Spleen (tissue), 11 donors: ENCODE results near the gene MKLN1. TPM values are rescaled to one million over a fixed set of nuclear protein-coding genes. Genes with fewer than 3 reads are reported as not detected.

ENCODE experiments used
- DNase-seq: peaks from one replicate; pipeline ENCODE4 v3.0.0-alpha.2; 2020
- H3K27ac ChIP-seq, 8 donors: fragments of 200-600 bp; sonication (generic) in 7 of 8; 1 replicate in 4 of 8; 2 replicates in 4 of 8; pipeline versions ENCODE4 v1.5.0 to v1.8.0; 2016 to 2021; ENCODE audit warnings: inconsistent platforms in 4 of 8, mild to moderate bottlenecking in 4 of 8, moderate library complexity in 1 of 8
- H3K27me3 ChIP-seq, 7 donors: fragments of 200-600 bp; sonication (generic) in 6 of 7; replicated peaks in 1 of 7; 1 replicate in 4 of 7; 2 replicates in 3 of 7; pipeline versions ENCODE4 v1.5.0 to v1.8.0; 2016 to 2021; ENCODE audit warnings: inconsistent platforms in 3 of 7, mild to moderate bottlenecking in 1 of 7
- H3K36me3 ChIP-seq, 6 donors: fragments of 200-600 bp; sonication (generic) in 5 of 6; 1 replicate in 4 of 6; 2 replicates in 2 of 6; pipeline versions ENCODE4 v1.5.0 to v1.8.0; 2016 to 2021; ENCODE audit warnings: inconsistent platforms in 2 of 6
- H3K4me1 ChIP-seq, 6 donors: fragments of 200-600 bp; sonication (generic) in 5 of 6; 1 replicate in 3 of 6; 2 replicates in 3 of 6; pipeline versions ENCODE4 v1.5.0 to v1.8.0; 2016 to 2021; ENCODE audit warnings: inconsistent platforms in 3 of 6
- H3K4me3 ChIP-seq, 8 donors: fragments of 200-600 bp; sonication (generic) in 7 of 8; 1 replicate in 4 of 8; 2 replicates in 4 of 8; pipeline versions ENCODE4 v1.5.0 to v1.8.0; 2016 to 2021; ENCODE audit warnings: inconsistent platforms in 4 of 8, mild to moderate bottlenecking in 4 of 8, moderate library complexity in 2 of 8
- H3K9me3 ChIP-seq, 8 donors: fragments of 200-600 bp; sonication (generic) in 7 of 8; 1 replicate in 4 of 8; 2 replicates in 4 of 8; pipeline versions ENCODE4 v1.5.0 to v1.8.0; 2016 to 2021; ENCODE audit warnings: inconsistent platforms in 4 of 8
- CTCF ChIP-seq, 11 experiments: fragments of 200-600 bp in 7 of 11; fragments of 450-650 bp in 4 of 11; sonication (generic) in 4 of 11; IDR thresholded peaks in 8 of 11; conservative IDR thresholded peaks in 3 of 11; 1 replicate in 7 of 11; 2 replicates in 4 of 11; pipeline versions ENCODE4 v1.4.0 to v1.8.0; 2016 to 2021; ENCODE audit warnings: antibody characterized with exemption in 11 of 11, inconsistent platforms in 4 of 11, mild to moderate bottlenecking in 1 of 11
- POLR2A ChIP-seq, 3 donors: fragments of 450-650 bp; IDR thresholded peaks; one replicate each; pipeline ENCODE4 v1.5.1; 2017; ENCODE audit warnings: antibody characterized with exemption in 3 of 3, mild to moderate bottlenecking in 1 of 3
- POLR2AphosphoS5 ChIP-seq, 3 donors: sonication (generic); formaldehyde crosslinking; IDR thresholded peaks; one replicate each; pipeline ENCODE4 v1.5.1; 2017; ENCODE audit warnings: antibody characterized with exemption in 3 of 3
- WGBS, 5 donors: extraction: QIAGEN DNeasy Blood & Tissue Kit in 3 of 5; methylation state at CpG; one replicate each; pipeline versions ENCODE4 v1.1.5 to v1.1.7; 2013 to 2018; 5-methylcytosine and 5-hydroxymethylcytosine counted together
- intact Hi-C: fragments of 100-400 bp; cut with DNase I; formaldehyde crosslinking; loops from one replicate; pipeline ENCODE4 v1.15.0; 2023; ENCODE audit warnings: low total_unique reads
- polyA plus RNA-seq, 3 donors: library from polyadenylated mRNA; stranded (reverse); fragments of 200-250 nt; gene quantifications; one replicate each; pipeline ENCODE4 v1.2.1, GENCODE V29; 2013
- total RNA-seq, 7 donors: library from RNA; depleted of rRNA in 3 of 7; stranded (reverse); fragments of >200 nt in 3 of 7; fragmentation: NEBNext Ultra II Directional in 4 of 7; extraction: Animal tissue kit (Norgen Biotek cat#: 25700) in 4 of 7; gene quantifications; one replicate each; pipeline versions ENCODE4 v1.1.0 to v1.2.1, GENCODE V29; 2016 to 2021
- donor health status: healthy with polysubstance abuse.
- donor health status: DM: no; HTN: no; CAD: no; lungs with moderate emphysema.
- donor health status: DM: no; HTN: no; CAD: no.
- donor health status: Bipolar disorder and iron deficiency.
- donor health status: healthy.
- donor health status: DM: no; HTN: no; CAD: no.
- donor health status: DM: yes; HTN: yes; CAD: no.

The MKLN1 gene
- total and polyA plus RNA-seq, 10 donors, result 7.1 to 87.4 (median 66.5) TPM

- H3K9me3 ChIP-seq, result no peaks in the 10 kb centered on the region
- H3K27me3 ChIP-seq, result no peaks in the 10 kb centered on the region
- H3K4me3 ChIP-seq, result no peak overlapping the region
- TF ChIP-seq POLR2AphosphoS5 (IDR thresholded peaks at IDR 0.05), result no peak
- no peak for TF ChIP-seq POLR2A (IDR thresholded peaks at IDR 0.05)
- TF ChIP-seq CTCF (IDR thresholded peaks at IDR 0.05 in 8 of 11, conservative IDR thresholded peaks at IDR 0.05 in 3 of 11), result no peak
- no peak overlapping the region for H3K27ac ChIP-seq
- DNase-seq, result no peak
- peaks cover 10 to 100% (median 77%) of the 10 kb centered on the region in 6 donors for H3K4me1 ChIP-seq
- 80 to 90% (median 88%) methylated on average over 4 of the region's 4 CpGs for WGBS, 5 donors
- intact Hi-C loops, result no loop called here
- H3K36me3 ChIP-seq, result no peaks in the 10 kb centered on the region
Measured at GRCh38 chr7:131364767-131365344, 37.2 kb downstream of the MKLN1 start.

- WGBS, 5 donors, result 50 to 64% (median 57%) methylated on average over 3 of the region's 3 CpGs
- Histone ChIP-seq H3K4me1 (peaks cover 6 to 100% (median 77%) of the 10 kb centered on the region in 6 donors), H3K27ac (peak overlapping the region in 1 of 8 donors; percentile 15)
Measured at GRCh38 chr7:131365838-131366237, 38.2 kb downstream of the MKLN1 start.

GRCh38 chr7:131369354-131369753, 41.7 kb downstream of the MKLN1 start:
- Histone ChIP-seq H3K27ac (no peak overlapping the region), H3K27me3 (no peaks in the 10 kb centered on the region), H3K36me3 (no peaks in the 10 kb centered on the region), H3K9me3 (no peaks in the 10 kb centered on the region), H3K4me1 (peaks cover 6 to 99% (median 69%) of the 10 kb centered on the region in 6 donors), H3K4me3 (no peak overlapping the region)
- DNase-seq, result no peak
- no peak for TF ChIP-seq CTCF (IDR thresholded peaks at IDR 0.05 in 8 of 11, conservative IDR thresholded peaks at IDR 0.05 in 3 of 11)
- no peak for TF ChIP-seq POLR2A (IDR thresholded peaks at IDR 0.05)
- TF ChIP-seq POLR2AphosphoS5 (IDR thresholded peaks at IDR 0.05), result no peak
- intact Hi-C loops, result no loop called here

More at GRCh38 chr7:131365838-131366237, 38.2 kb downstream of the MKLN1 start:
- TF ChIP-seq POLR2A (IDR thresholded peaks at IDR 0.05), result no peak
- no peak for TF ChIP-seq CTCF (IDR thresholded peaks at IDR 0.05 in 8 of 11, conservative IDR thresholded peaks at IDR 0.05 in 3 of 11)
- no peak for TF ChIP-seq POLR2AphosphoS5 (IDR thresholded peaks at IDR 0.05)
- Histone ChIP-seq H3K36me3 (no peaks in the 10 kb centered on the region), H3K27me3 (no peaks in the 10 kb centered on the region), H3K4me3 (no peak overlapping the region), H3K9me3 (no peaks in the 10 kb centered on the region)
- DNase-seq, result no peak
- intact Hi-C loops, result no loop called here

GRCh38 chr7:131370523-131370968, 42.9 kb downstream of the MKLN1 start:
- no peaks in the 10 kb centered on the region for H3K36me3 ChIP-seq
- DNase-seq, result no peak
- H3K27ac ChIP-seq, result no peak overlapping the region
- no peak overlapping the region for H3K4me3 ChIP-seq
- TF ChIP-seq POLR2A (IDR thresholded peaks at IDR 0.05) (no peak), POLR2AphosphoS5 (IDR thresholded peaks at IDR 0.05) (no peak), CTCF (IDR thresholded peaks at IDR 0.05 in 8 of 11, conservative IDR thresholded peaks at IDR 0.05 in 3 of 11) (no peak)
- peaks cover 6 to 99% (median 74%) of the 10 kb centered on the region in 6 donors for H3K4me1 ChIP-seq
- no peaks in the 10 kb centered on the region for H3K9me3 ChIP-seq
- intact Hi-C loops, result no loop called here
- H3K27me3 ChIP-seq, result no peaks in the 10 kb centered on the region
- 31 to 52% (median 36%) methylated on average over 1 of the region's 1 CpG for WGBS, 5 donors
